ENCODE results near the gene PRUNE1. TPM values are rescaled to one million over a fixed set of nuclear protein-coding genes. Genes with fewer than 3 reads are reported as not detected.

Gene PRUNE1, protein sequence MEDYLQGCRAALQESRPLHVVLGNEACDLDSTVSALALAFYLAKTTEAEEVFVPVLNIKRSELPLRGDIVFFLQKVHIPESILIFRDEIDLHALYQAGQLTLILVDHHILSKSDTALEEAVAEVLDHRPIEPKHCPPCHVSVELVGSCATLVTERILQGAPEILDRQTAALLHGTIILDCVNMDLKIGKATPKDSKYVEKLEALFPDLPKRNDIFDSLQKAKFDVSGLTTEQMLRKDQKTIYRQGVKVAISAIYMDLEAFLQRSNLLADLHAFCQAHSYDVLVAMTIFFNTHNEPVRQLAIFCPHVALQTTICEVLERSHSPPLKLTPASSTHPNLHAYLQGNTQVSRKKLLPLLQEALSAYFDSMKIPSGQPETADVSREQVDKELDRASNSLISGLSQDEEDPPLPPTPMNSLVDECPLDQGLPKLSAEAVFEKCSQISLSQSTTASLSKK
- 5.9 and 10.7 TPM in 2 replicates for total RNA-seq

DNA sequence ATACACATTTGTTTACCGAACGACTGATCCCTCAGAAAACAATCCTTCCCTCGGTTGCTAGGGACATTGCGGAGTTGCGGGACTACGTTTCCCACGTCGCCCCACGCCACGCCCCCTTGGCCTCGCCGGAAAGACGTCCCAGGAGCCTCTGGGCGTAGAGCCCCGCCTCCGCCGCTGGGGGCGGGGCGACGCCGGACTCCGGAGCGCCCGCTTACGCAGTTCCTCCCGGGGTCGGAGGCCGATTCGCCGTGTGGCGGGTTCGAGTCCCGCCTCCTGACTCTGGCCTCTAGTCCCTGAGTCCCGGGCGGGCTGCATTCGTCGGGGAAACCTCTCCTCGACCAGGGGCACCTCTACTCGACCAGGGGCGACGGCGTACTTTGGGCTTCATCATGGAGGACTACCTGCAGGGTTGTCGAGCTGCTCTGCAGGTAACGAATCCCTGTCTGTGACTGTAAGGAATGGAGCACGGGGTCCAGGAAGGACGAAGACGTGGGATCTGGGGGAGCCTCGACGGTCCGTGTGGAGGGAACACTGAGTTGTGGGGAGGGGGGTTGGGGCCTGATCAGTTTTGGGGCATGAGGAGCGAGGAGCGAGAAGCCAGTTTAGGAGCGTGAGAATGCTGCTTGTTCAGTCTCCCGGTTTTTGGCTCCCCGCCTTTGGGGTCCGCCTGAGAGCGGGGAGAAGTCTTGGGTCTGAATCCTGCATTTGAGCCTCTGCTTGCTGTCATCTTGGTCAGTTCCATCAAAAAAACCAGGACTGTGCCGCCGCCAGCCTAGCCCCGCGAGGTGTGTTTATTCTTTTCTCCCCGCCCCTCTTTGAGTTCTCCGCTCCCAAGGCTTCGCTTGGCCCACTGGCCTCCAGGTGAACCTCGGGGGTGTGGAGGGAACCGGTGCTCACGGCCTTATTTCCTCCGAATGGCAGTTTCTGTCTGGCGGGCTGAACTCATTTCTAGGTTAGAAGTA lies at the start of gene PRUNE1:
Gene PRUNE1, plus strand, starts transcription at position 206 of the 962 bp plus-strand sequence. Its CDS starts 184 bp downstream, at position 390.

DNA sequence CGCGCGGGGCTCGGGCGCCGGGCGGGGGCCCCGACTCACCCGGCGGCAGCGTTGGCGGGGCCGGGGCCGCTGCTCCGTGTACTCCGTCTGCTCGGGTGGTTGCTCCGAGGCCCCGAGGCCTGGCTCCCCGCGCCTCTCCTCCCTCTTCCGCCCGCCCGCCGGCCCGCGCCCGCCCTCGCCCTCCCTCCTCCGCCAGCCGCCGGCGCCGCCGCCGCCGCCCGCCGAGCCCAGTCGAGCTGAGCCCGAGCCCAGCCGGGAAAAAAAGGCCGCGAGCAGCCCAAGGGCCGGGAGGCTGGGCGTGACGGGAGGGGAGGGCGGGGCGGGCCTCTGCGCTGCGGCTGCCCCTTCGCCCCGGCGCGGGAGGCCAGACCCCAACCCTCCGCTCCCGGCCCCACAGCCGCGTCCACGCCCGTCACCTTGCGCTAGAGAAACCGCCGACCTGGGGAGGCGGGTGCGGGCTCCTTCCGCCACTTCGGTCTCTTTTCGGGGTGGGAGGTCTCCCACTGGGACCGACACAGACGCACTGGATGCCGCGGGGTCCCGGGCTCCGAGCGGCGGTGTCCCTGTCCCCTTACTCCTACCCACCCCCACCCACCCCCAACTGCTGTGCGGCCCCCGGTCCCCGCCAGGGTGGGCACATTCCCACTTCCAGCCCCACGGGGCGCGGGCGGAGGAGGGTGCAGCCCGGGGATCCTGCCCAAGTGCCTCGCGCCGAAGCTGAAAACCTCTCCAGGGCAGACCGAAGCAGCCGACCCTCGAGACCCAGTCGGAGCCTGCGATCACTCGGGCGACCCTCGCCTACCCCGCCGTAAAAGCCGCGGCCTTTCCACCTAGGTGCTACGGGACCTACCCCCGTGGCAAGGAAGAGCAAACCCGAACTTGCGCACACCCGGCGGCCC lies 33.4 kb upstream of the PRUNE1 start, which contains the start of gene CERS2:
Gene CERS2, minus strand, starts transcription at position 256 of the 899 bp plus-strand sequence. CDS start 5,745 bp downstream, outside the sequence.

DNA sequence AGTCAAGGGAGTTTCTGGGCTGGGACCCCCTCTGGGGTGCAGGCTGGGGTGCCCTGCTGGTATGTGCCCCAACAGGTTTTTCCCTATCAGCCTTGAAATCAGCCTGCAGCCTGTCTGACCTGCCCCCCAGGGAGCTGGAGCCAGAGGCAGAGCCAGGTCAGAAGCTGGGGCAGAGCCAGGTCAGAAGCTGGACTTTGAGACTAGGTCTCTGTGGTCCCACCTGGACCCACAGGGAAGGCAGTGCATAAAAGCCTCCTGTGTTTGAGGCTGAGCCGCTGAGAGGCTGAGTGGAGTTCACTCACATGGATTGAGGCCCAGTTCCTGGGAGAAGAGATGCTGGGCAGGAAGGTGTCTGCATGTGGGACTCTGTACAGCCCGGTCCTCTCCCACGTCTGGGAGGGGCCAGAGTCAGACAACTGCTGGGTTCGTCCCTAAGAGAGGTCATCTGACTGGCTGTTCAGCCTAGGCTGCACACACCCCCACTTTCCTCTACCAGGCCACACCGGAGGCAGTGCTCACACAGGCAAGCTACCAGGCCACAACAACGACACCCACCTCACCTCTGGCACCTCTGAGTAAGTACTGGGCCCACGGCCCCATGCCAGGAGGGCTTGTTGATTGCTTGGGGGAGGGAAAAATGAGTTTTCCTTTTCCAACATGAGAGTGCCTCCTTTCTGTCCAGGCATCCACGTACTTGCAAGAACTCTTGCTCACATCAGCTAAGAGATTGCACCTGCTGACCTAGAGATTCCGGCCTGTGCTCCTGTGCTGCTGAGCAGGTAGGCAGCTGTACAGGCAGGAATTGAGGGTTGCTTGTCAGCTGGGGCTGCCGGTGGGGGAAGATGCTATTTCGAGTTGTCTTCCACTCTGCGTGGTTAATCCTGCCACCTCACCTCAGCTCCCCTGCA lies 26.2 kb upstream of the PRUNE1 start, which contains the start of gene ANXA9:
Gene ANXA9, plus strand, starts transcription at position 488 of the 908 bp plus-strand sequence. CDS start 814 bp downstream, outside the sequence.

GRCh38 chr1:151006327-151007052 lies 1.8 kb upstream of the PRUNE1 start, which contains the start of gene MINDY1:
MINDY1 (minus strand) TSS chr1:151006902; CDS start chr1:151002617, 4,285 bp downstream.

GRCh38 chr1:151036356-151036755 lies 28.1 kb downstream of the PRUNE1 start, which contains the start of gene BNIPL:
BNIPL (plus strand) TSS chr1:151036586; CDS start chr1:151036726, 140 bp downstream.

GRCh38 chr1:151047591-151047924 lies 39.3 kb downstream of the PRUNE1 start, which contains the start of gene C1orf56:
C1orf56 (plus strand) TSS chr1:151047751; CDS start chr1:151047848, 97 bp downstream.

GRCh38 chr1:151059109-151060006 lies 51.1 kb downstream of the PRUNE1 start, which contains the start of gene CDC42SE1:
CDC42SE1 (minus strand) TSS chr1:151059622; CDS start chr1:151055730, 3,892 bp downstream.

GRCh38 chr1:151060007-151060656 lies 51.9 kb downstream of the PRUNE1 start, which contains the start of gene MLLT11:
MLLT11 (plus strand) TSS chr1:151060397; CDS start chr1:151067225, 6,828 bp downstream.

GRCh38 chr1:151070474-151071276 lies 62.4 kb downstream of the PRUNE1 start, which contains the start of gene GABPB2:
GABPB2 (plus strand) TSS chr1:151070761; CDS start chr1:151088190, 17,429 bp downstream.

Other genes starting within 250 kb of the PRUNE1 start
- gene CTSS, start 242.7 kb upstream of the PRUNE1 start, total RNA-seq: 3.3 and 12.4 TPM in 2 replicates
- 5.4 and 24.2 TPM in 2 replicates for gene CTSK, start 200.2 kb upstream of the PRUNE1 start, total RNA-seq
- gene ARNT, start 131.8 kb upstream of the PRUNE1 start, total RNA-seq: 28.2 and 37.5 TPM in 2 replicates
- not detected in 2 replicates for gene CTXND2, start 121.3 kb upstream of the PRUNE1 start, total RNA-seq
- 21.9 and 26.8 TPM in 2 replicates for gene SETDB1, start 82.1 kb upstream of the PRUNE1 start, total RNA-seq
- 108 and 150 TPM in 2 replicates for gene CERS2, start 33.6 kb upstream of the PRUNE1 start, total RNA-seq
- gene ANXA9, start 26.2 kb upstream of the PRUNE1 start, total RNA-seq: not detected in 2 replicates
- gene MINDY1, start 1.5 kb upstream of the PRUNE1 start, total RNA-seq: 6.5 and 8.5 TPM in 2 replicates
- gene BNIPL, start 28.1 kb downstream of the PRUNE1 start, total RNA-seq: 0.28 and 0.38 TPM in 2 replicates
- 1.5 and 1.7 TPM in 2 replicates for gene C1orf56, start 39.3 kb downstream of the PRUNE1 start, total RNA-seq
- gene CDC42SE1, start 51.2 kb downstream of the PRUNE1 start, total RNA-seq: 46.2 and 69.2 TPM in 2 replicates
- 5.9 and 6.3 TPM in 2 replicates for gene MLLT11, start 51.9 kb downstream of the PRUNE1 start, total RNA-seq
- 21.3 and 21.7 TPM in 2 replicates for gene GABPB2, start 62.3 kb downstream of the PRUNE1 start, total RNA-seq
- 1.1 and 1.3 TPM in 2 replicates for gene SEMA6C, start 138.2 kb downstream of the PRUNE1 start, total RNA-seq
- not detected in 2 replicates for gene TNFAIP8L2, start 148.2 kb downstream of the PRUNE1 start, total RNA-seq
- 3.9 and 6.7 TPM in 2 replicates for gene LYSMD1, start 157.5 kb downstream of the PRUNE1 start, total RNA-seq
- 20.1 and 25.7 TPM in 2 replicates for gene SCNM1, start 157.7 kb downstream of the PRUNE1 start, total RNA-seq
- gene TMOD4, start 167.5 kb downstream of the PRUNE1 start, total RNA-seq: 0.19 TPM in 1 of 2 replicates, not detected in the other
- 37.2 and 53.1 TPM in 2 replicates for gene VPS72, start 181.7 kb downstream of the PRUNE1 start, total RNA-seq
- gene PIP5K1A, start 190.1 kb downstream of the PRUNE1 start, total RNA-seq: 54.7 and 58.3 TPM in 2 replicates
- 194 and 281 TPM in 2 replicates for gene PSMD4, start 246.3 kb downstream of the PRUNE1 start, total RNA-seq

Measured in regular cardiac myocyte (primary cell).